Keratinocyte (primary cell): ENCODE data around the gene NOL3. TPM values are rescaled to one million over a fixed set of nuclear protein-coding genes. Genes with fewer than 3 reads are reported as not detected.

Experiments used
- DNase-seq: peaks from one replicate; pipeline ENCODE4 v3.0.0-alpha.2; 2011; ENCODE audit warnings: low read depth, missing footprints, low spot score
- FAIRE-seq: peaks from 2 replicates; lab custom pipeline; 2011; peaks lifted over from hg19 to GRCh38; lab: Jason Lieb, UNC
- H2AFZ ChIP-seq: 2 replicates; pipeline ENCODE4 v1.6.0; 2012; ENCODE audit warnings: low read length, control low read depth, inconsistent platforms; ENCODE audit not compliant: control insufficient read depth
- H3K27ac ChIP-seq: 2 replicates; pipeline ENCODE4 v1.5.1; 2011; ENCODE audit warnings: low read length; ENCODE audit not compliant: control insufficient read depth, insufficient read depth
- H3K27me3 ChIP-seq: 3 replicates; pipeline ENCODE4 v1.6.0; 2011; ENCODE audit warnings: low read length; ENCODE audit not compliant: control insufficient read depth, insufficient read depth; ENCODE audit errors: extremely low read depth
- H3K36me3 ChIP-seq, 2 experiments: 2 replicates in 1 of 2; 3 replicates in 1 of 2; pipeline ENCODE4 v1.5.1; 2011; ENCODE audit warnings: low read length in 2 of 2, mild to moderate bottlenecking in 1 of 2; ENCODE audit not compliant: control insufficient read depth in 2 of 2, insufficient read depth in 2 of 2; ENCODE audit errors: extremely low read depth in 1 of 2
- H3K4me1 ChIP-seq: 3 replicates; pipeline ENCODE4 v1.5.1; 2011; ENCODE audit warnings: low read length; ENCODE audit not compliant: control insufficient read depth, insufficient read depth; ENCODE audit errors: extremely low read depth
- H3K4me2 ChIP-seq: 3 replicates; pipeline ENCODE4 v1.6.0; 2011; ENCODE audit warnings: low read depth, low read length; ENCODE audit not compliant: control insufficient read depth, insufficient read depth; ENCODE audit errors: extremely low read depth
- H3K4me3 ChIP-seq, 3 experiments: fragments of 200-600 bp in 1 of 3; sonication (generic) in 1 of 3; 2 replicates in 2 of 3; 3 replicates in 1 of 3; pipeline ENCODE4 v1.5.1; 2011 to 2016; ENCODE audit warnings: low read length in 3 of 3, mild to moderate bottlenecking in 3 of 3, control low read depth in 2 of 3, inconsistent platforms in 1 of 3, low read depth in 1 of 3, mixed read lengths in 1 of 3, mixed run types in 1 of 3, moderate library complexity in 1 of 3; ENCODE audit not compliant: control insufficient read depth in 2 of 3, insufficient read depth in 2 of 3; ENCODE audit errors: extremely low read depth in 1 of 3
- H3K79me2 ChIP-seq: 2 replicates; pipeline ENCODE4 v1.6.0; 2012; ENCODE audit warnings: low read length; ENCODE audit not compliant: control insufficient read depth, insufficient read depth
- H3K9ac ChIP-seq: 3 replicates; pipeline ENCODE4 v1.6.0; 2011; ENCODE audit warnings: low read length; ENCODE audit not compliant: control insufficient read depth, insufficient read depth; ENCODE audit errors: extremely low read depth
- H3K9me1 ChIP-seq: 3 replicates; pipeline ENCODE4 v1.6.0; 2011; ENCODE audit warnings: low read length; ENCODE audit not compliant: control insufficient read depth, insufficient read depth; ENCODE audit errors: extremely low read depth
- H3K9me3 ChIP-seq: 2 replicates; pipeline ENCODE4 v1.5.1; 2012; ENCODE audit warnings: low read depth, low read length; ENCODE audit not compliant: control insufficient read depth
- H4K20me1 ChIP-seq: 3 replicates; pipeline ENCODE4 v1.6.0; 2011; ENCODE audit warnings: low read length; ENCODE audit not compliant: control insufficient read depth, insufficient read depth; ENCODE audit errors: extremely low read depth
- EZH2 ChIP-seq: IDR thresholded peaks from one replicate; pipeline ENCODE4 v1.6.1; 2012; ENCODE audit warnings: inconsistent platforms, mild to moderate bottlenecking, low read length, moderate library complexity
- dilution Hi-C: fragments of 300-500 bp; cut with MboI; formaldehyde crosslinking; loops from one replicate; pipeline ENCODE4 v1.7.0; 2020; ENCODE audit warnings: low sequenced_read_pairs; ENCODE audit not compliant: extremely low pct_ligation_motif_present
- polyA plus RNA-seq, 5 experiments: library from polyadenylated mRNA; depleted of rRNA in 3 of 5; stranded (reverse) in 3 of 5; stranded (forward) in 1 of 5; unstranded in 1 of 5; fragments of >200 nt; gene quantifications; 1 replicate in 1 of 5; 2 replicates in 3 of 5; 3 replicates in 1 of 5; pipeline versions ENCODE4 v1.2.1 to v1.2.3, GENCODE V29; 2011 to 2012; ENCODE audit warnings: missing spikeins in 2 of 5, low read depth in 1 of 5, low replicate concordance in 1 of 5
- TF ChIP-seq, protein P1 (sequence below), 3 experiments: IDR thresholded peaks in 1 of 3; conservative IDR thresholded peaks in 1 of 3; optimal IDR thresholded peaks in 1 of 3; 2 replicates in 2 of 3; 3 replicates in 1 of 3; pipeline versions ENCODE3 to v1.5.1; 2011; ENCODE audit warnings: low read length in 3 of 3, mild to moderate bottlenecking in 3 of 3, moderate library complexity in 2 of 3, control low read depth in 1 of 3, inconsistent platforms in 1 of 3; ENCODE audit not compliant: insufficient read depth in 2 of 3; ENCODE audit errors: extremely low read depth in 1 of 3

Gene NOL3
- polyA plus RNA-seq, 1 donor (not counting 4 experiments of a cell fraction or from before 2014, with no cell fraction given) = 16.8 TPM

- no peak for FAIRE-seq
- TF ChIP-seq, protein P1, sequence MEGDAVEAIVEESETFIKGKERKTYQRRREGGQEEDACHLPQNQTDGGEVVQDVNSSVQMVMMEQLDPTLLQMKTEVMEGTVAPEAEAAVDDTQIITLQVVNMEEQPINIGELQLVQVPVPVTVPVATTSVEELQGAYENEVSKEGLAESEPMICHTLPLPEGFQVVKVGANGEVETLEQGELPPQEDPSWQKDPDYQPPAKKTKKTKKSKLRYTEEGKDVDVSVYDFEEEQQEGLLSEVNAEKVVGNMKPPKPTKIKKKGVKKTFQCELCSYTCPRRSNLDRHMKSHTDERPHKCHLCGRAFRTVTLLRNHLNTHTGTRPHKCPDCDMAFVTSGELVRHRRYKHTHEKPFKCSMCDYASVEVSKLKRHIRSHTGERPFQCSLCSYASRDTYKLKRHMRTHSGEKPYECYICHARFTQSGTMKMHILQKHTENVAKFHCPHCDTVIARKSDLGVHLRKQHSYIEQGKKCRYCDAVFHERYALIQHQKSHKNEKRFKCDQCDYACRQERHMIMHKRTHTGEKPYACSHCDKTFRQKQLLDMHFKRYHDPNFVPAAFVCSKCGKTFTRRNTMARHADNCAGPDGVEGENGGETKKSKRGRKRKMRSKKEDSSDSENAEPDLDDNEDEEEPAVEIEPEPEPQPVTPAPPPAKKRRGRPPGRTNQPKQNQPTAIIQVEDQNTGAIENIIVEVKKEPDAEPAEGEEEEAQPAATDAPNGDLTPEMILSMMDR (optimal IDR thresholded peaks at IDR 0.05 in 1 of 3, IDR thresholded peaks at IDR 0.05 in 1 of 3, conservative IDR thresholded peaks at IDR 0.05 in 1 of 3; ENCODE audit: extremely low read depth in 1 of 3, insufficient read depth in 2 of 3, low read length in 3 of 3) = no peak
- TF ChIP-seq EZH2 = no peak
- no peaks in the 10 kb centered on the region for H3K9me1 ChIP-seq
- H3K4me1 ChIP-seq = peaks cover 14% of the 10 kb centered on the region
- H3K79me2 ChIP-seq = no peaks in the 10 kb centered on the region
- dilution Hi-C loops = no loop called here
- peaks cover 42 to 52% of the 10 kb centered on the region in 2 experiments for H3K36me3 ChIP-seq
- H3K4me3 ChIP-seq = no peak overlapping the region
- no peak overlapping the region for H3K9ac ChIP-seq
- no peaks in the 10 kb centered on the region for H4K20me1 ChIP-seq
- H3K4me2 ChIP-seq = no peak overlapping the region
- no peak for DNase-seq
- no peaks in the 10 kb centered on the region for H3K9me3 ChIP-seq
- H3K27ac ChIP-seq = peak overlapping the region; percentile 9
- H2AFZ ChIP-seq = no peak overlapping the region
- H3K27me3 ChIP-seq = no peaks in the 10 kb centered on the region
Measured at GRCh38 chr16:67146523-67147357, 23.6 kb upstream of the NOL3 start.

DNA sequence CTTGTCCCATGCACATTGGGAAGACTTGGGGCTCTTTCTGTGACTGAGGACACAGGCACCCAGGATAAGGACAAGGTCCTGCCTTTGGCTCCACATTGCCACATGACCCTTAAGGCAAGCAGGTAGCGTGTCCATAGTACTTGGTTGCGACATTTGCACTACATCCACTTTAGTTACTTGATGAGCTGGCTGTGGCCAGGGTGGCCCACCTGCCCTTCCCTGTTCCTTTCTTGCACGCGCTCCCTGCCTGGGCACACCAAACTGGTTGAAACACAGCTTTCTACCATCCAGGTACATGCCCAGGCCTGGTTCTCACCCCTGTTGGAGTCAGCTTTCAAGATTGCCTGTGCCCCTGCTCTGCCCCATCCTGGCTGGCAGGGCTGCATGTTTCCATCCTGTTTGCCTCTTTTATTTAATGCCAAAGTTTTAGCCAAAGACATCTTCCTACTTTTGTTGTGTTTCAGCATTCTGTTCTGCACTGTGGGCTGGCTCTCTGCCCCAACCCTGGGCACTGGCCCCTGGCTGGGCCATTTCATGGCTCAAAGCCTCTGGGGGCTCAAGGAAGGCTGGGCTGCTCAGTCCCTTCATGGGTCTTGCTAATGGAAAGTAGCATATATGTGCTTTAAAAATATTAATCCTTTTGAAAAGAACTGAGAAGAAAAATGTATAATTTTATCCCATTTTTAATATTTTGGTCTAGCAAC lies 22.7 kb upstream of the NOL3 start:
- FAIRE-seq = no peak
- H2AFZ ChIP-seq = no peak overlapping the region
- H3K36me3 ChIP-seq = peaks cover 42 to 46% of the 10 kb centered on the region in 2 experiments
- H3K9me3 ChIP-seq = no peaks in the 10 kb centered on the region
- peaks cover 14% of the 10 kb centered on the region for H3K4me1 ChIP-seq
- peak overlapping the region; percentile 9 for H3K27ac ChIP-seq
- no peak overlapping the region for H3K4me2 ChIP-seq
- H3K79me2 ChIP-seq = no peaks in the 10 kb centered on the region
- DNase-seq = no peak
- H3K27me3 ChIP-seq = no peaks in the 10 kb centered on the region
- no peak for TF ChIP-seq EZH2
- TF ChIP-seq, protein P1 (optimal IDR thresholded peaks at IDR 0.05 in 1 of 3, IDR thresholded peaks at IDR 0.05 in 1 of 3, conservative IDR thresholded peaks at IDR 0.05 in 1 of 3; ENCODE audit: extremely low read depth in 1 of 3, insufficient read depth in 2 of 3, low read length in 3 of 3) = no peak
- H3K9ac ChIP-seq = no peak overlapping the region
- H3K9me1 ChIP-seq = no peaks in the 10 kb centered on the region
- H4K20me1 ChIP-seq = no peaks in the 10 kb centered on the region
- H3K4me3 ChIP-seq = no peak overlapping the region
- dilution Hi-C loops = no loop called here
